HUES48 (cell line): Measurements from ENCODE around the gene NEK4.
"Not testable (repeated sequence)": the region's sequence is repeated elsewhere in the genome, so short reads cannot be mapped to it uniquely, and the experiment has no call there.

ENCODE experiments used
- H3K27ac ChIP-seq: one replicate; pipeline ENCODE4 v1.7.0; 2013; ENCODE audit warnings: low read depth, low read length, inconsistent platforms
- H3K27me3 ChIP-seq: 2 replicates; pipeline ENCODE4 v1.6.1; 2013; ENCODE audit warnings: mild to moderate bottlenecking, low read length; ENCODE audit not compliant: control insufficient read depth, insufficient read depth
- H3K36me3 ChIP-seq: 2 replicates; pipeline ENCODE4 v1.6.1; 2013; ENCODE audit warnings: low read length; ENCODE audit not compliant: control insufficient read depth, insufficient read depth
- H3K4me1 ChIP-seq: 2 replicates; pipeline ENCODE4 v1.6.1; 2013; ENCODE audit warnings: mild to moderate bottlenecking, low read length; ENCODE audit not compliant: control insufficient read depth, insufficient read depth
- H3K4me3 ChIP-seq: 2 replicates; pipeline ENCODE4 v1.5.1; 2013; ENCODE audit warnings: mild to moderate bottlenecking, low read depth, low read length
- H3K9ac ChIP-seq: 2 replicates; pipeline ENCODE4 v1.6.1; 2013; ENCODE audit warnings: mild to moderate bottlenecking, low read depth, low read length, moderate library complexity
- H3K9me3 ChIP-seq: 2 replicates; pipeline ENCODE4 v1.6.1; 2013; ENCODE audit warnings: low read length; ENCODE audit not compliant: control insufficient read depth, insufficient read depth

Gene NEK4

GRCh38 chr3:52754373-52754772, 16.4 kb downstream of the NEK4 start:
- Histone ChIP-seq H3K4me3 (no peak overlapping the region), H3K27me3 (no peaks in the 10 kb centered on the region), H3K27ac (no peak overlapping the region), H3K4me1 (no peaks in the 10 kb centered on the region), H3K9me3 (no peaks in the 10 kb centered on the region), H3K9ac (no peak overlapping the region), H3K36me3 (peaks cover 83% of the 10 kb centered on the region)

GRCh38 chr3:52752045-52752660, 18.6 kb downstream of the NEK4 start:
- Histone ChIP-seq H3K27ac (no peak overlapping the region), H3K36me3 (peaks cover 82% of the 10 kb centered on the region), H3K9ac (no peak overlapping the region), H3K4me1 (no peaks in the 10 kb centered on the region), H3K27me3 (no peaks in the 10 kb centered on the region), H3K9me3 (no peaks in the 10 kb centered on the region), H3K4me3 (no peak overlapping the region)

- no peaks in the 10 kb centered on the region for H3K4me1 ChIP-seq
- peaks cover 88% of the 10 kb centered on the region for H3K36me3 ChIP-seq
- no peaks in the 10 kb centered on the region for H3K9me3 ChIP-seq
- no peak overlapping the region for H3K9ac ChIP-seq
- H3K4me3 ChIP-seq = no peak overlapping the region
- H3K27ac ChIP-seq = no peak overlapping the region
- H3K27me3 ChIP-seq = no peaks in the 10 kb centered on the region
Measured at GRCh38 chr3:52743721-52744120, 27.0 kb downstream of the NEK4 start.

GRCh38 chr3:52743152-52743551, 27.6 kb downstream of the NEK4 start:
- H3K9ac ChIP-seq = no peak overlapping the region
- H3K4me3 ChIP-seq = no peak overlapping the region
- peaks cover 88% of the 10 kb centered on the region for H3K36me3 ChIP-seq
- H3K9me3 ChIP-seq = no peaks in the 10 kb centered on the region
- H3K4me1 ChIP-seq = no peaks in the 10 kb centered on the region
- H3K27ac ChIP-seq = no peak overlapping the region
- no peaks in the 10 kb centered on the region for H3K27me3 ChIP-seq

DNA sequence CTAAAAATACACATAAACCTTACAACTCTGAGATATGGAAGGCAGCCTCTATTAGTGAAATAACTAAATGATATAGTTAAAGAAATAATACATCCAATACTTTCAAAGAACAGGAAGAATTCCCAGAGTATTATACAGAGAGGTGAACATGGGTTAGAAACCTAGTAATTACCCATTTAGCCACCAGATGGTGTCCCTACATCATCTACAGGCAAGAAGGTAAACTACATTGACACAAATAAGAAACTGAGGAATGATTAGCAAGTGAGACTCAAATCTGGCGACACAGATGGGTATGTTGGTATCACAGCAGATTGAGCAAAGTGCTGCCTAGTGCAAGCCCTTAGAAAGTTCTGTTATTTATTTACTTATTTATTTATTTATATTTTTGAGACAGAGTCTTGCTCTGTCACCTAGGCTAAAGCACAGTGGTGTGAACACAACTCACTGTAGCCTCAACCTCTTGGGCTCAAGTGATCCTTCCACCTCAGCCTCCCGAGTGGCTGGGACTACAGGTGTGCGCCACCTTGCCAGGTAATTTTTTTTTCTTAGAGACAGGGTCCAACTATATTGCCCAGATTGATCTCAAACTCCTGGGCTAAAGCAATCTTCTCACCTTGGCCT, 28.2 kb downstream of the NEK4 start:
- peaks cover 87% of the 10 kb centered on the region for H3K36me3 ChIP-seq
- H3K9me3 ChIP-seq = no peaks in the 10 kb centered on the region
- no peak overlapping the region for H3K4me3 ChIP-seq
- H3K27me3 ChIP-seq = no peaks in the 10 kb centered on the region
- no peak overlapping the region for H3K27ac ChIP-seq
- H3K9ac ChIP-seq = no peak overlapping the region
- no peaks in the 10 kb centered on the region for H3K4me1 ChIP-seq

DNA sequence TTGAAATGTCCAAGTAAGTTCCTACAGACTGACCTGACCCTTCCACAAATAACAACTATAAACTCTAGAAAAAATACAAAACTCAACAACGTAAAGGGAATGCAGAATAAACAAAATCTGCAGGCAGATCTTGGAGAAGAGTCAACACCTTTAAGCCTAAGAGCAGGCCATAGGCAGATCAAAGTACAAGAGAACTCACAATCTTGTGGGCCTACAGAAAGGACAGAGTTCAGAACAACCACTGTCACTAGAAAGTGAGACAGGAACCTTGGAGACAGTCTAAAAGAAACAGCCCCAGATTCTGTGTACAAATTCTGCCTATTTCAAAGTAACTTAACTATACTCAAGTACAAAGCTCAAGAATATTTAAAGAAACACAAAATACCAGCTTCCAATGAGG, 31.0 kb downstream of the NEK4 start:
- H3K27me3 ChIP-seq = no peaks in the 10 kb centered on the region
- no peak overlapping the region for H3K9ac ChIP-seq
- peaks cover 86% of the 10 kb centered on the region for H3K36me3 ChIP-seq
- no peak overlapping the region for H3K4me3 ChIP-seq
- no peak overlapping the region for H3K27ac ChIP-seq
- H3K4me1 ChIP-seq = no peaks in the 10 kb centered on the region
- H3K9me3 ChIP-seq = no peaks in the 10 kb centered on the region

DNA sequence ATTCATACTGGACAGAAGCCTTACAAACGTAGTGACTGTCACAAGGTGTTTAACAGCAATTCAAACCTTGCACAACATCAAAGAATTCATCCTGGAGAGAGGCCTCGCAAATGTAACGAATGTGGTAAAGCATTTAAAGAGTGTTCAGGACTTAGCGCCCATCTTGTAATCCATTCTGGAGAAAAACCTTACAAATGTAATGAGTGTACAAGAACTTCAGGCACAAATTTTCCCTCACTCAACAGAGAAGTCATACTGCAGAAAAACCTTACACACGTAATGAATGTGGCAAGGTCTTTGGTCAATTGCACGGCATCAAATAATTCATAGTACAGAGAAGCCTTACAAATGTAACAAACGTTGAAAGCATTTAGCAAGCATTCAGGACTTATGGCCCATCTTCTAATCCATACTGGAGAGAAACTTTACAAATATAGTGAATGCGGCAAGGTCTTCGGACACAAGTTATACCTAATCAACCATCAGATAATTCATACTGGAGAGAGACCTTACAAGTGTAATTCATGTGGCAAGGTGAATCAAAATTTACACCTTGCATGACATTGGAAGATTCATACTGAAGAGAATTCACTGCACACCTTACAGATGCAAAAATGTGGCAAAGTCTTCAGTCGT, 37.4 kb downstream of the NEK4 start:
- Histone ChIP-seq H3K27ac (no peak overlapping the region), H3K4me1 (no peaks in the 10 kb centered on the region), H3K36me3 (peaks cover 59% of the 10 kb centered on the region), H3K9me3 (peaks cover 2% of the 10 kb centered on the region; the same call in 1 of the 2 replicates), H3K9ac (no peak overlapping the region), H3K27me3 (no peaks in the 10 kb centered on the region), H3K4me3 (no peak overlapping the region)

GRCh38 chr3:52731590-52731989, 39.1 kb downstream of the NEK4 start:
- H3K9ac ChIP-seq = no peak overlapping the region
- no peak overlapping the region for H3K4me3 ChIP-seq
- H3K27me3 ChIP-seq = no peaks in the 10 kb centered on the region
- peaks cover 2% of the 10 kb centered on the region; the same call in 1 of the 2 replicates for H3K9me3 ChIP-seq
- H3K4me1 ChIP-seq = no peaks in the 10 kb centered on the region
- no peak overlapping the region for H3K27ac ChIP-seq
- H3K36me3 ChIP-seq = peaks cover 48% of the 10 kb centered on the region

GRCh38 chr3:52730681-52731080, 40.1 kb downstream of the NEK4 start:
- Histone ChIP-seq H3K9ac (no peak overlapping the region), H3K4me3 (no peak overlapping the region), H3K27ac (no peak overlapping the region), H3K27me3 (no peaks in the 10 kb centered on the region), H3K9me3 (peaks cover 2% of the 10 kb centered on the region; the same call in 1 of the 2 replicates), H3K4me1 (no peaks in the 10 kb centered on the region), H3K36me3 (peaks cover 42% of the 10 kb centered on the region)

DNA sequence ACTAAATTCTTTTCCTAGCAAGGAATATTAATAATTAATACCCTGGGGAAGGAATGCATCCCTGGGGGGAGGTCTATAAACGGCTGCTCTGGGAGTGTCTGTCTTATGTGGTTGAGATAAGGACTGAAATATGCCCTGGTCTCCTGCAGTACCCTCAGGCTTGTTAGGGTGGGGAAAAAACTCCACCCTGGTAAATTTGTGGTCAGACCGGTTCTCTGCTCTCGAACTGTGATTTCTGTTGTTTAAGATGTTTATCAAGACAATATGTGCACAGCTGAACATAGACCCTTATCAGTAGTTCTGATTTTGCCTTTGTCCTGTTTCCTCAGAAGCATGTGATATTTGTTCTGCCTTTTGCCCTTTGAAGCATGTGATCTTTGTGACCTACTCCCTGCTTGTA, 42.0 kb downstream of the NEK4 start:
- H3K36me3 ChIP-seq = peaks cover 29% of the 10 kb centered on the region
- not testable (repeated sequence) for H3K9me3 ChIP-seq

DNA sequence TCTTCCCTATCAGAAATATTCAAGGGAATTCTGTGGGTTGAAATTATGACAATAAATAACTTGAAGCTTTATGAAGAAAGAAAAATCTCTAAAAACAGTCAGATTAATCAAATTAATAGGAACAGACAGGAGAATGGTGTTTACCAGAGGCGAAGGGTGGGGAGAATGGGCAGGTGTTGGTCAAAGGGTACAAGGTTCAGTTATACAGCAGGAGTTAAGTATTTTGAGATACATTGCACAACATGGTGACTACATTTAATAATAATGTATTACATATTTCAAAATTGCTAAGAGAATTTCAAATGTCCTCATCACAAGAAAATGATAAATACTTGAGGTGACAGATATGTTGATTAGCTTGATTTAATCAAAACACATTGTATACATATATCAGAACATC, 46.2 kb downstream of the NEK4 start:
- H3K27ac ChIP-seq = no peak overlapping the region

More for the DNA sequence above, 42.0 kb downstream of the NEK4 start:
- H3K9ac ChIP-seq, H3K4me1 ChIP-seq, H3K27me3 ChIP-seq, H3K27ac ChIP-seq, H3K4me3 ChIP-seq: not testable (repeated sequence)

More for the DNA sequence above, 46.2 kb downstream of the NEK4 start:
- H3K27me3 ChIP-seq = no peaks in the 10 kb centered on the region
- no peak overlapping the region for H3K9ac ChIP-seq
- no peak overlapping the region for H3K4me3 ChIP-seq
- no peaks in the 10 kb centered on the region for H3K36me3 ChIP-seq
- H3K4me1 ChIP-seq = no peaks in the 10 kb centered on the region
- peaks cover 2% of the 10 kb centered on the region; the same call in 1 of the 2 replicates for H3K9me3 ChIP-seq
